HEK293 (cell line): ENCODE measurements around the gene AIF1.
A peak's percentile ranks its signal among the peaks of the same experiment; 100 is the strongest.

Experiments used
- BCL11B ChIP-seq: fragments of 450-650 bp; formaldehyde crosslinking; IDR thresholded peaks from 2 replicates; pipeline ENCODE4 v1.5.1; 2016; ENCODE audit warnings: low read depth, missing biosample characterization, missing genetic modification characterization
- GLI4 ChIP-seq: fragments of 450-650 bp; formaldehyde crosslinking; IDR thresholded peaks from 2 replicates; pipeline ENCODE4 v1.5.1; 2016; ENCODE audit warnings: missing biosample characterization, missing genetic modification characterization
- GLIS2 ChIP-seq: fragments of 450-650 bp; formaldehyde crosslinking; IDR thresholded peaks from 2 replicates; pipeline ENCODE4 v1.5.1; 2016; ENCODE audit warnings: missing biosample characterization, missing genetic modification characterization
- HOXD13 ChIP-seq: sonication (generic); formaldehyde crosslinking; IDR thresholded peaks from 2 replicates; pipeline ENCODE4 v1.8.0; 2022; ENCODE audit warnings: missing genetic modification reagents, borderline replicate concordance
- KLF10 ChIP-seq: fragments of 450-650 bp; IDR thresholded peaks from 2 replicates; pipeline ENCODE4 v1.5.1; 2018; ENCODE audit warnings: missing biosample characterization, mild to moderate bottlenecking, missing genetic modification characterization
- KLF8 ChIP-seq: fragments of 450-650 bp; formaldehyde crosslinking; IDR thresholded peaks from 2 replicates; pipeline ENCODE4 v1.5.1; 2016; ENCODE audit warnings: missing biosample characterization, missing genetic modification characterization
- OVOL3 ChIP-seq: fragments of 450-650 bp; formaldehyde crosslinking; IDR thresholded peaks from 2 replicates; pipeline ENCODE4 v1.5.1; 2016; ENCODE audit warnings: missing biosample characterization, missing genetic modification characterization
- ZBTB48 ChIP-seq: fragments of 450-650 bp; formaldehyde crosslinking; IDR thresholded peaks from 2 replicates; pipeline ENCODE4 v1.5.1; 2016; ENCODE audit warnings: missing biosample characterization, missing genetic modification characterization
- ZBTB8A ChIP-seq: fragments of 450-650 bp; formaldehyde crosslinking; IDR thresholded peaks from 2 replicates; pipeline ENCODE4 v1.5.1; 2016; ENCODE audit warnings: missing biosample characterization, missing genetic modification characterization
- ZFP69B ChIP-seq: fragments of 450-650 bp; formaldehyde crosslinking; IDR thresholded peaks from 2 replicates; pipeline ENCODE4 v1.5.1; 2016; ENCODE audit warnings: missing biosample characterization, missing genetic modification characterization
- ZNF112 ChIP-seq: fragments of 450-650 bp; formaldehyde crosslinking; IDR thresholded peaks from 2 replicates; pipeline ENCODE4 v1.5.0; 2017; ENCODE audit warnings: missing biosample characterization, missing genetic modification characterization
- ZNF157 ChIP-seq: fragments of 450-650 bp; formaldehyde crosslinking; IDR thresholded peaks from 2 replicates; pipeline ENCODE4 v1.5.1; 2016; ENCODE audit warnings: missing biosample characterization, missing genetic modification characterization
- ZNF184 ChIP-seq: fragments of 450-650 bp; IDR thresholded peaks from 2 replicates; pipeline ENCODE4 v1.5.1; 2018; ENCODE audit warnings: missing biosample characterization, mild to moderate bottlenecking, missing genetic modification characterization
- ZNF2 ChIP-seq: fragments of 450-650 bp; formaldehyde crosslinking; IDR thresholded peaks from 2 replicates; pipeline ENCODE4 v1.5.1; 2016; ENCODE audit warnings: missing biosample characterization, missing genetic modification characterization
- ZNF324 ChIP-seq: fragments of 450-650 bp; formaldehyde crosslinking; IDR thresholded peaks from 2 replicates; pipeline ENCODE4 v1.5.1; 2016; ENCODE audit warnings: missing biosample characterization, missing genetic modification characterization
- ZNF350 ChIP-seq: fragments of 450-650 bp; formaldehyde crosslinking; IDR thresholded peaks from 2 replicates; pipeline ENCODE4 v1.5.0; 2017; ENCODE audit warnings: missing biosample characterization, mild to moderate bottlenecking, missing genetic modification characterization
- ZNF391 ChIP-seq: fragments of 450-650 bp; formaldehyde crosslinking; IDR thresholded peaks from 2 replicates; pipeline ENCODE4 v1.5.1; 2016; ENCODE audit warnings: low read depth, missing biosample characterization, missing genetic modification characterization, borderline replicate concordance
- ZNF510 ChIP-seq: fragments of 450-650 bp; formaldehyde crosslinking; IDR thresholded peaks from 2 replicates; pipeline ENCODE4 v1.5.1; 2018; ENCODE audit warnings: mild to moderate bottlenecking, missing genetic modification characterization, missing biosample characterization; ENCODE audit not compliant: insufficient replicate concordance
- ZNF530 ChIP-seq: fragments of 450-650 bp; formaldehyde crosslinking; IDR thresholded peaks from 2 replicates; pipeline ENCODE4 v1.5.1; 2016; ENCODE audit warnings: low read depth, missing biosample characterization, missing genetic modification characterization
- ZNF610 ChIP-seq: fragments of 450-650 bp; formaldehyde crosslinking; IDR thresholded peaks from 2 replicates; pipeline ENCODE4 v1.5.1; 2016; ENCODE audit warnings: missing biosample characterization, missing genetic modification characterization, borderline replicate concordance
- ZNF660 ChIP-seq: fragments of 450-650 bp; IDR thresholded peaks from 2 replicates; pipeline ENCODE4 v1.5.1; 2018; ENCODE audit warnings: missing biosample characterization, mild to moderate bottlenecking, missing genetic modification characterization
- ZNF677 ChIP-seq: fragments of 450-650 bp; IDR thresholded peaks from 2 replicates; pipeline ENCODE4 v1.5.0; 2018; ENCODE audit warnings: missing biosample characterization, mild to moderate bottlenecking, missing genetic modification characterization, moderate library complexity
- ZNF707 ChIP-seq: fragments of 450-650 bp; formaldehyde crosslinking; IDR thresholded peaks from 2 replicates; pipeline ENCODE4 v1.5.1; 2016; ENCODE audit warnings: missing biosample characterization, missing genetic modification characterization
- ZNF830 ChIP-seq: fragments of 450-650 bp; IDR thresholded peaks from 2 replicates; pipeline ENCODE4 v1.5.0; 2018; ENCODE audit warnings: missing biosample characterization, missing genetic modification characterization, low read depth, mild to moderate bottlenecking, moderate library complexity
- ZSCAN30 ChIP-seq: fragments of 450-650 bp; IDR thresholded peaks from 2 replicates; pipeline ENCODE4 v1.5.1; 2018; ENCODE audit warnings: missing biosample characterization, mild to moderate bottlenecking, missing genetic modification characterization, moderate library complexity
- TF ChIP-seq, protein P1 (sequence below): fragments of 450-650 bp; formaldehyde crosslinking; IDR thresholded peaks from 2 replicates; pipeline ENCODE4 v1.5.1; 2016; ENCODE audit warnings: missing biosample characterization, missing genetic modification characterization
- TF ChIP-seq, protein P2 (sequence below): fragments of 450-650 bp; formaldehyde crosslinking; IDR thresholded peaks from 2 replicates; pipeline ENCODE4 v1.5.1; 2016; ENCODE audit warnings: missing biosample characterization, missing genetic modification characterization
- TF ChIP-seq, protein P3 (sequence below): sonication (generic); formaldehyde crosslinking; IDR thresholded peaks from 2 replicates; pipeline ENCODE4 v1.8.1; 2022; ENCODE audit warnings: mild to moderate bottlenecking, moderate library complexity, missing genetic modification reagents
- TF ChIP-seq, protein P4 (sequence below): fragments of 450-650 bp; formaldehyde crosslinking; IDR thresholded peaks from 2 replicates; pipeline ENCODE4 v1.5.1; 2016; ENCODE audit warnings: missing biosample characterization, missing genetic modification characterization
- TF ChIP-seq, protein P5 (sequence below): fragments of 450-650 bp; formaldehyde crosslinking; IDR thresholded peaks from 2 replicates; pipeline ENCODE4 v1.5.1; 2016; ENCODE audit warnings: missing biosample characterization, missing genetic modification characterization, low read depth

The AIF1 gene

DNA sequence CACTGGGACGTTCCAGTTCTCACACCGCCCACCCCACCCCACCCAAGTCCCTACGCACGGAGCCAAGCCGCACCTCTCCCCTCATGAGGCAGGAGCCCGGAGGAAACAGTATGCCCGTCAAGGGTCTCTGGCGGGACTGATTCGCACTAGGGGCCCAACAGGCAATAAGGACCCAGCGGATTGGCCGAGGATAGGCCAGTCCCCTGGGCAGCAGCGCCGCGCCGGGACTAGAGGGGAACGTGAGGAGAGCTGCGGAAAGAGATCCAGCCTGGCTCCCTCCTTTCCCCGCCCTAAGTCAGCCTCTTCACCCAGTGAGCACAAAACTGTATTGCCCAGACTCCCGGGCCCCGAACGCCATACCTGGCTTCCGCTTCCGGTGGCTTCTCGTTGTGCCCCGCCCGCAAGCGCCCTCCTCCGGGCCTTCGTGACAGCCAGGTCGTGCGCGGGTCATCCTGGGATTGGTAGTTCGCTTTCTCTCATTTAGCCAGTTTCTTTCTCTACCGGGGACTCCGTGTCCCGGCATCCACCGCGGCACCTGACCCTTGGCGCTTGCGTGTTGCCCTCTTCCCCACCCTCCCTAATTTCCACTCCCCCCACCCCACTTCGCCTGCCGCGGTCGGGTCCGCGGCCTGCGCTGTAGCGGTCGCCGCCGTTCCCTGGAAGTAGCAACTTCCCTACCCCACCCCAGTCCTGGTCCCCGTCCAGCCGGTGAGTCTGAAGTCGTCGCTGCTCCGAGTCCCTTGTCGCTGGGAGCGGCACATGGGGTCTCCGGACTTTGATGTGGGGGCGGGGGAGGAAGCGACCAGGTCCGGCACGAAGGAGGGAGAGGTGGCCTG lies 50.7 kb downstream of the AIF1 start, which contains the start of gene CSNK2B (continued):
- TF ChIP-seq ZNF610 (peak; percentile 69; the same call in 1 of the 2 replicates), ZNF391 (tag by site-specific recombination) (no peak), GLIS2 (tag by site-specific recombination) (peak; percentile 48; the same call in 1 of the 2 replicates), KLF10 (no peak), ZNF707 (tag by site-specific recombination) (no peak), ZNF2 (tag by site-specific recombination) (no peak), HOXD13 (CRISPR knock-in tag) (no peak), ZSCAN30 (no peak; the same call in 1 of the 2 replicates), ZNF677 (tag by site-specific recombination) (no peak), ZNF830 (tag by site-specific recombination) (no peak), GLI4 (no peak), ZNF112 (tag by site-specific recombination) (no peak), ZNF660 (tag by site-specific recombination) (no peak), ZBTB8A (peak; percentile 91), OVOL3 (tag by site-specific recombination) (peak; percentile 33; the same call in 1 of the 2 replicates), ZNF530 (tag by site-specific recombination) (no peak), ZFP69B (no peak), ZNF324 (tag by site-specific recombination) (no peak; the same call in 1 of the 2 replicates), ZNF157 (tag by site-specific recombination) (no peak), ZNF350 (tag by site-specific recombination) (no peak), BCL11B (no peak), ZBTB48 (tag by site-specific recombination) (no peak; the same call in 1 of the 2 replicates), ZNF510 (tag by site-specific recombination) (no peak), ZNF184 (tag by site-specific recombination) (no peak), KLF8 (peak; percentile 76)
- TF ChIP-seq, protein P1, sequence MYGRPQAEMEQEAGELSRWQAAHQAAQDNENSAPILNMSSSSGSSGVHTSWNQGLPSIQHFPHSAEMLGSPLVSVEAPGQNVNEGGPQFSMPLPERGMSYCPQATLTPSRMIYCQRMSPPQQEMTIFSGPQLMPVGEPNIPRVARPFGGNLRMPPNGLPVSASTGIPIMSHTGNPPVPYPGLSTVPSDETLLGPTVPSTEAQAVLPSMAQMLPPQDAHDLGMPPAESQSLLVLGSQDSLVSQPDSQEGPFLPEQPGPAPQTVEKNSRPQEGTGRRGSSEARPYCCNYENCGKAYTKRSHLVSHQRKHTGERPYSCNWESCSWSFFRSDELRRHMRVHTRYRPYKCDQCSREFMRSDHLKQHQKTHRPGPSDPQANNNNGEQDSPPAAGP (tag by site-specific recombination): peak; percentile 64
- TF ChIP-seq, protein P2, sequence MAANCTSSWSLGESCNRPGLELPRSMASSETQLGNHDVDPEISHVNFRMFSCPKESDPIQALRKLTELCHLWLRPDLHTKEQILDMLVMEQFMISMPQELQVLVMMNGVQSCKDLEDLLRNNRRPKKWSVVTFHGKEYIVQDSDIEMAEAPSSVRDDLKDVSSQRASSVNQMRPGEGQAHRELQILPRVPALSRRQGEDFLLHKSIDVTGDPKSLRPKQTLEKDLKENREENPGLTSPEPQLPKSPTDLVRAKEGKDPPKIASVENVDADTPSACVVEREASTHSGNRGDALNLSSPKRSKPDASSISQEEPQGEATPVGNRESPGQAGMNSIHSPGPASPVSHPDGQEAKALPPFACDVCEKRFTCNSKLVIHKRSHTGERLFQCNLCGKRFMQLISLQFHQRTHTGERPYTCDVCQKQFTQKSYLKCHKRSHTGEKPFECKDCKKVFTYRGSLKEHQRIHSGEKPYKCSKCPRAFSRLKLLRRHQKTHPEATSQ (tag by site-specific recombination): 0 out of 2 replicates have a peak, but pooled peaks have one; percentile 57
- TF ChIP-seq, protein P3, sequence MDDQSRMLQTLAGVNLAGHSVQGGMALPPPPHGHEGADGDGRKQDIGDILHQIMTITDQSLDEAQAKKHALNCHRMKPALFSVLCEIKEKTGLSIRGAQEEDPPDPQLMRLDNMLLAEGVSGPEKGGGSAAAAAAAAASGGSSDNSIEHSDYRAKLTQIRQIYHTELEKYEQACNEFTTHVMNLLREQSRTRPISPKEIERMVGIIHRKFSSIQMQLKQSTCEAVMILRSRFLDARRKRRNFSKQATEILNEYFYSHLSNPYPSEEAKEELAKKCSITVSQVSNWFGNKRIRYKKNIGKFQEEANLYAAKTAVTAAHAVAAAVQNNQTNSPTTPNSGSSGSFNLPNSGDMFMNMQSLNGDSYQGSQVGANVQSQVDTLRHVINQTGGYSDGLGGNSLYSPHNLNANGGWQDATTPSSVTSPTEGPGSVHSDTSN (CRISPR knock-in tag): no peak
- TF ChIP-seq, protein P4, sequence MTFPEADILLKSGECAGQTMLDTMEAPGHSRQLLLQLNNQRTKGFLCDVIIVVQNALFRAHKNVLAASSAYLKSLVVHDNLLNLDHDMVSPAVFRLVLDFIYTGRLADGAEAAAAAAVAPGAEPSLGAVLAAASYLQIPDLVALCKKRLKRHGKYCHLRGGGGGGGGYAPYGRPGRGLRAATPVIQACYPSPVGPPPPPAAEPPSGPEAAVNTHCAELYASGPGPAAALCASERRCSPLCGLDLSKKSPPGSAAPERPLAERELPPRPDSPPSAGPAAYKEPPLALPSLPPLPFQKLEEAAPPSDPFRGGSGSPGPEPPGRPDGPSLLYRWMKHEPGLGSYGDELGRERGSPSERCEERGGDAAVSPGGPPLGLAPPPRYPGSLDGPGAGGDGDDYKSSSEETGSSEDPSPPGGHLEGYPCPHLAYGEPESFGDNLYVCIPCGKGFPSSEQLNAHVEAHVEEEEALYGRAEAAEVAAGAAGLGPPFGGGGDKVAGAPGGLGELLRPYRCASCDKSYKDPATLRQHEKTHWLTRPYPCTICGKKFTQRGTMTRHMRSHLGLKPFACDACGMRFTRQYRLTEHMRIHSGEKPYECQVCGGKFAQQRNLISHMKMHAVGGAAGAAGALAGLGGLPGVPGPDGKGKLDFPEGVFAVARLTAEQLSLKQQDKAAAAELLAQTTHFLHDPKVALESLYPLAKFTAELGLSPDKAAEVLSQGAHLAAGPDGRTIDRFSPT (tag by site-specific recombination): peak; percentile 42; the same call in 1 of the 2 replicates
- TF ChIP-seq, protein P5, sequence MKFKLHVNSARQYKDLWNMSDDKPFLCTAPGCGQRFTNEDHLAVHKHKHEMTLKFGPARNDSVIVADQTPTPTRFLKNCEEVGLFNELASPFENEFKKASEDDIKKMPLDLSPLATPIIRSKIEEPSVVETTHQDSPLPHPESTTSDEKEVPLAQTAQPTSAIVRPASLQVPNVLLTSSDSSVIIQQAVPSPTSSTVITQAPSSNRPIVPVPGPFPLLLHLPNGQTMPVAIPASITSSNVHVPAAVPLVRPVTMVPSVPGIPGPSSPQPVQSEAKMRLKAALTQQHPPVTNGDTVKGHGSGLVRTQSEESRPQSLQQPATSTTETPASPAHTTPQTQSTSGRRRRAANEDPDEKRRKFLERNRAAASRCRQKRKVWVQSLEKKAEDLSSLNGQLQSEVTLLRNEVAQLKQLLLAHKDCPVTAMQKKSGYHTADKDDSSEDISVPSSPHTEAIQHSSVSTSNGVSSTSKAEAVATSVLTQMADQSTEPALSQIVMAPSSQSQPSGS (tag by site-specific recombination): no peak
